HG02840 (cell line): ENCODE results near the gene STXBP5.

Experiments used
- ATAC-seq: cut with Tn5 transposase; IDR thresholded peaks from one replicate; pipeline ENCODE4 v1.9.1; 2021; ENCODE audit warnings: mild to moderate bottlenecking, moderate library complexity, moderate number of reproducible peaks; ENCODE audit not compliant: unreplicated experiment, low FRiP score

The STXBP5 gene

GRCh38 chr6:147282566-147282959 is 78.3 kb downstream of the STXBP5 start:
- ATAC-seq: no peak

- no peak for ATAC-seq
Observed at GRCh38 chr6:147283460-147283859, 79.2 kb downstream of the STXBP5 start.

GRCh38 chr6:147285087-147285855 is 81.1 kb downstream of the STXBP5 start:
- ATAC-seq: no peak

- ATAC-seq: no peak
Observed at GRCh38 chr6:147287869-147288271, 83.7 kb downstream of the STXBP5 start.

GRCh38 chr6:147297124-147297523 is 92.9 kb downstream of the STXBP5 start:
- no peak for ATAC-seq

GRCh38 chr6:147297663-147298316 is 93.6 kb downstream of the STXBP5 start:
- ATAC-seq: no peak

GRCh38 chr6:147298461-147298860 is 94.2 kb downstream of the STXBP5 start:
- no peak for ATAC-seq

- no peak for ATAC-seq
Observed at GRCh38 chr6:147299035-147299434, 94.8 kb downstream of the STXBP5 start.

GRCh38 chr6:147301070-147301469 is 96.9 kb downstream of the STXBP5 start:
- no peak for ATAC-seq

GRCh38 chr6:147304016-147304415 is 99.8 kb downstream of the STXBP5 start:
- ATAC-seq: no peak

GRCh38 chr6:147310521-147310920 is 106.3 kb downstream of the STXBP5 start:
- no peak for ATAC-seq

- no peak for ATAC-seq
Observed at GRCh38 chr6:147311218-147311617, 107.0 kb downstream of the STXBP5 start.

GRCh38 chr6:147321260-147321659 is 117.0 kb downstream of the STXBP5 start:
- no peak for ATAC-seq

- peak; percentile 97 for ATAC-seq
Observed at GRCh38 chr6:147322299-147323162, 118.3 kb downstream of the STXBP5 start.

GRCh38 chr6:147325557-147325956 is 121.3 kb downstream of the STXBP5 start:
- ATAC-seq: no peak

GRCh38 chr6:147331401-147331800 is 127.2 kb downstream of the STXBP5 start:
- no peak for ATAC-seq

GRCh38 chr6:147337921-147338320 is 133.7 kb downstream of the STXBP5 start:
- ATAC-seq: no peak

GRCh38 chr6:147341486-147341885 is 137.3 kb downstream of the STXBP5 start:
- no peak for ATAC-seq

GRCh38 chr6:147345902-147346301 is 141.7 kb downstream of the STXBP5 start:
- no peak for ATAC-seq

- ATAC-seq: no peak
Observed at GRCh38 chr6:147347179-147347881, 143.1 kb downstream of the STXBP5 start.
